Activated CD4-positive, alpha-beta memory T cell treated with anti-CD3 and anti-CD28 coated beads for 36 hours (primary cell): ENCODE data around the gene CASP8. TPM values are rescaled to one million over a fixed set of nuclear protein-coding genes. Genes with fewer than 3 reads are reported as not detected.

Experiments used
- total RNA-seq, 2 experiments: library from RNA; stranded (reverse); gene quantifications; one replicate each; pipeline ENCODE4 v1.2.3, GENCODE V29; 2021

Gene CASP8
- total RNA-seq, 2 experiments from 2014 or later = 55.9 to 56.3 TPM

Other genes with a start within 250 kb of the CASP8 start
- 10 to 100 TPM; 18.9 to 20.5 TPM for gene HYCC2, start 188.9 kb upstream of the CASP8 start, total RNA-seq
- gene NDUFB3, start 188.5 kb upstream of the CASP8 start, total RNA-seq = 100 to 1,000 TPM; 158 to 162 TPM
- 100 to 1,000 TPM; 325 to 343 TPM for gene CFLAR, start 144.4 kb upstream of the CASP8 start, total RNA-seq
- 10 to 100 TPM; 15.9 to 16.7 TPM for gene CASP10, start 77.4 kb upstream of the CASP8 start, total RNA-seq
- gene FLACC1, start 96.8 kb downstream of the CASP8 start, total RNA-seq = under 1 TPM; 0.63 to 0.67 TPM
- gene TRAK2, start 190.9 kb downstream of the CASP8 start, total RNA-seq = 10 to 100 TPM; 23.5 to 26.0 TPM
- 10 to 100 TPM; 18.5 to 19.8 TPM for gene STRADB, start 191.2 kb downstream of the CASP8 start, total RNA-seq